Progenitor cell of endocrine pancreas (in vitro differentiated cells): Measurements from ENCODE around the gene KIAA1328. TPM values are rescaled to one million over a fixed set of nuclear protein-coding genes. Genes with fewer than 3 reads are reported as not detected.

Experiments used
- DNase-seq: peaks from one replicate; pipeline ENCODE4 v3.0.0; 2021; ENCODE audit warnings: low spot score; ENCODE audit not compliant: unreplicated experiment
- H3K27ac Mint-ChIP-seq: 2 replicates; pipeline ENCODE4 v1.8.0; 2021; ENCODE audit warnings: mild to moderate bottlenecking, moderate library complexity, mixed read lengths
- H3K27me3 Mint-ChIP-seq: 2 replicates; pipeline ENCODE4 v1.8.0; 2021; ENCODE audit warnings: mixed read lengths
- H3K36me3 Mint-ChIP-seq: 2 replicates; pipeline ENCODE4 v1.8.0; 2022; ENCODE audit warnings: mixed read lengths; ENCODE audit not compliant: insufficient read depth
- H3K4me1 Mint-ChIP-seq: 2 replicates; pipeline ENCODE4 v1.8.0; 2021; ENCODE audit warnings: low read depth, mixed read lengths
- H3K4me3 Mint-ChIP-seq: 2 replicates; pipeline ENCODE4 v1.8.0; 2021; ENCODE audit warnings: low read depth, mild to moderate bottlenecking, moderate library complexity, mixed read lengths
- H3K9me3 Mint-ChIP-seq: 2 replicates; pipeline ENCODE4 v1.8.0; 2021; ENCODE audit warnings: low read depth, mixed read lengths
- total RNA-seq: library from RNA; stranded (reverse); gene quantifications from 2 replicates; pipeline ENCODE4 v1.2.1, GENCODE V29; 2021
- TF ChIP-seq, protein P1 (sequence below): fragments of 200-600 bp; sonication (generic); IDR thresholded peaks from one replicate; pipeline ENCODE4 v1.5.0; 2021; ENCODE audit warnings: antibody characterized with exemption, mild to moderate bottlenecking; ENCODE audit not compliant: unreplicated experiment

The KIAA1328 gene
- total RNA-seq, 1 donor from 2014 or later = 12.4 TPM

DNA sequence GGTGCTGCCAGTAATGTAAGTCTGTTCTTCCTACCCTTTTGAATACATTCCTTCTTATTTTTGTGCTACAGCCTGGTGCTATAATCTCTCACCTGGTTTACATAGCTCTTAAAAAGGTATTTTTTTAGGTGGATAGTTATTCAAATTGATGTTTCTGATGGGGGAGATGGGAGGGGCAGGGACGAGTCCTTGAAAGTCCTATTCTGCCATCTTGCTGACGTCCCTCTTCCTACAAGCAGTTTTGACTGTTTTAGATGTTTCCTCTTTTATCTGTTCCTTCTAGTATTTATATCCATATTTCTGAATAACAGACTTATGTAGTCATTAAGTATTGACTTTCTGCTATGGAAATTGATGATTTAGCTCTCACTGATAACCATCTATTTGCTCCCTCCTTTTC, 256.4 kb downstream of the KIAA1328 start:
- H3K27me3 Mint-ChIP-seq = no peaks in the 10 kb centered on the region
- no peak for DNase-seq
- H3K36me3 Mint-ChIP-seq = no peaks in the 10 kb centered on the region
- H3K4me1 Mint-ChIP-seq = no peaks in the 10 kb centered on the region
- H3K4me3 Mint-ChIP-seq = no peak overlapping the region
- no peaks in the 10 kb centered on the region for H3K9me3 Mint-ChIP-seq
- H3K27ac Mint-ChIP-seq = no peak overlapping the region
- TF ChIP-seq, protein P1, sequence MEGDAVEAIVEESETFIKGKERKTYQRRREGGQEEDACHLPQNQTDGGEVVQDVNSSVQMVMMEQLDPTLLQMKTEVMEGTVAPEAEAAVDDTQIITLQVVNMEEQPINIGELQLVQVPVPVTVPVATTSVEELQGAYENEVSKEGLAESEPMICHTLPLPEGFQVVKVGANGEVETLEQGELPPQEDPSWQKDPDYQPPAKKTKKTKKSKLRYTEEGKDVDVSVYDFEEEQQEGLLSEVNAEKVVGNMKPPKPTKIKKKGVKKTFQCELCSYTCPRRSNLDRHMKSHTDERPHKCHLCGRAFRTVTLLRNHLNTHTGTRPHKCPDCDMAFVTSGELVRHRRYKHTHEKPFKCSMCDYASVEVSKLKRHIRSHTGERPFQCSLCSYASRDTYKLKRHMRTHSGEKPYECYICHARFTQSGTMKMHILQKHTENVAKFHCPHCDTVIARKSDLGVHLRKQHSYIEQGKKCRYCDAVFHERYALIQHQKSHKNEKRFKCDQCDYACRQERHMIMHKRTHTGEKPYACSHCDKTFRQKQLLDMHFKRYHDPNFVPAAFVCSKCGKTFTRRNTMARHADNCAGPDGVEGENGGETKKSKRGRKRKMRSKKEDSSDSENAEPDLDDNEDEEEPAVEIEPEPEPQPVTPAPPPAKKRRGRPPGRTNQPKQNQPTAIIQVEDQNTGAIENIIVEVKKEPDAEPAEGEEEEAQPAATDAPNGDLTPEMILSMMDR = no peak

DNA sequence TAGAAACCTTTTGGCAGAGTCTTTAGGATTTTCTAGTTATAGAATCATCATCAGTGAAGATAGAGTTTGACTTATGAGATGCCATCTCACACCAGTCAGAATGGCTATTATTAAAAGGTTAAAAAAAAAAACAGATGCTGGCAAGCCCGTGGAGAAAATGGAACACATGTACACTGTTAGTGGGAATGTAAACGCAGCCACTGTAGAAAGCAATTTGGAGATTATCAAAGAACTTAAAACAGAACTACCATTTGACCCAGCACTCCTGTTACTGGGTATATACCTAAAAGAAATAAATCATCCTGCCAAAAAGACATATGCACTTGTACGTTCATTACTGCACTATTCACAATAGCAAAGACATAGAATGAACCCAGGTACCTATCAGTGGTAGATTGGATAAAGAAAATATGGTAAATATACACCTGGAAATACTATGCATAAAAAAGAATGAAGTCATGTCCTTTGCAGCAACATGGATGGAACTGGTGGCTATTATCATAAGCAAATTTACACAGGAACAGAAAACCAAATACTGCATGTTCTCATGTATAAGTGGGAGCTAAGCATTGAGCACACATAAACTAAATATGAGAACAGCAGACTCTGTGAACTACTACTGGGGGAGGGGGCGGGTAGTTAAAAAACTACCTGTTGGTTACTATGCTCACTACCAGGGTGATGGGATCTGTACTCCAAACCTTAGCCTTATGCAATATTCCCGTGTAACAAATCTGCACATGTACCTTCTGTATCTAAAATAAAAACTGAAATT, 279.0 kb downstream of the KIAA1328 start:
- Mint-ChIP-seq H3K27ac (no peak overlapping the region), H3K4me1 (peaks cover 8% of the 10 kb centered on the region), H3K27me3 (no peaks in the 10 kb centered on the region), H3K4me3 (no peak overlapping the region), H3K9me3 (peaks cover 15% of the 10 kb centered on the region), H3K36me3 (peaks cover 6% of the 10 kb centered on the region)
- no peak for DNase-seq
- TF ChIP-seq, protein P1 = no peak

DNA sequence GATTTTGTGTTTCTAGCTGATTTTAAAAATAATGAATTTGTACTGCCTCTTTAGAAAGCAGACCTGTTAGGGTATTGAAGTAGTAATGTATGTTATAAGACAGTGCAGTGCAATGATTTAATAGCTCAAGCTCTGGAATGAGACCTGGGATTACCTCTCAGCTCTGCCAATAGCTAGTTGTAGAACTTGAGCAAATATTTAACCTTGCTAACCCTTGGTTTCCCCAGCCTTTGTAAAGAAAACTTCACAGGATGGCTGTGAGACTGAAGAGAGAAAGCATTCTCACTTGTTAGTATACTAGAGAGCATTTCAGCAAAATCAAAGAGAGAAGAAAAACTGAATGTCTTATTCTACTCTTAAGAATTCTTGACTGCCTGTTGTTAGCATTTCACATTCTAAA, 293.9 kb downstream of the KIAA1328 start:
- Mint-ChIP-seq H3K36me3 (no peaks in the 10 kb centered on the region), H3K4me3 (no peak overlapping the region), H3K27ac (no peak overlapping the region), H3K27me3 (no peaks in the 10 kb centered on the region), H3K4me1 (peaks cover 10% of the 10 kb centered on the region), H3K9me3 (no peaks in the 10 kb centered on the region)
- TF ChIP-seq, protein P1 = no peak
- no peak for DNase-seq

DNA sequence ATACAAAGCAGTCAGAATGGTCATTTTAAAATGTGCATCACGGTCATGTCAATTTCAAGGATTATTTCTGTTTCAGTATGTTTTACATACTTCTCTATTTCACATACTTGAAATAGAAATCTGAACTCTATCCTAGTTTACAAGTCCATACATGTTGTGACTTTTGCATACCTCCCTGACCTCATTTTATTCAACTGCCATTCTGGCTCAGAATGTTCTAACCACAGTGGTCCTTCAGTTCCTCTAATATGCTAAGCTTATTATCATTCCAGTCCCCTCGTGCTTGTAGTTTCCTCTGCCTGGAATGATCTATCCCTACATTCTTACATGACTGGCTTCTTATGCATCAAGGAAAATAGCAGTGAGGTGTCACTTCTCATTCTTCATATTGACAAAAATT, 295.6 kb downstream of the KIAA1328 start:
- TF ChIP-seq, protein P1 = no peak
- no peak for DNase-seq
- Mint-ChIP-seq H3K4me3 (no peak overlapping the region), H3K4me1 (peaks cover 11% of the 10 kb centered on the region), H3K9me3 (no peaks in the 10 kb centered on the region), H3K27ac (no peak overlapping the region), H3K27me3 (no peaks in the 10 kb centered on the region), H3K36me3 (no peaks in the 10 kb centered on the region)

DNA sequence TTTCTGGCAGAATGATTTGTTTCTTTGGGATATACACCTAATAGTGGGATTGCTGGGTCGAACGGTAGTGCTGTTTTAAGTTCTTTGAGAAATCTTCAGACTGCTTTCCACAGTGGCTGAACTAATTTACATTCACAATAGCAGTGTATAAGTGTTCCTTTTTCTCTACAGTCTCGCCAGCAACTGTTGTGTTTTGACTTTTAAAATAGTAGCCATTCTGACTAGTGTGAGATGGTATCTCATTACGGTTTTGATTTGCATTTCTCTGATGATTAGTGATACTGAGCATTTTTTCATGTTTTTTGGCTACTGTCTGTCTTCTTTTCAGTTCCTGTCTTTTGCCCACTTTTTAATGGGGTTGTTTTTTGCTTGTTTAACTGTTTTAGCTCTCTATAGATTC, 306.2 kb downstream of the KIAA1328 start:
- Mint-ChIP-seq H3K27ac (no peak overlapping the region), H3K4me3 (no peak overlapping the region)
- TF ChIP-seq, protein P1 = no peak

More for the DNA sequence above, 306.2 kb downstream of the KIAA1328 start:
- Mint-ChIP-seq H3K4me1 (peaks cover 13% of the 10 kb centered on the region), H3K27me3 (no peaks in the 10 kb centered on the region), H3K36me3 (peaks cover 4% of the 10 kb centered on the region), H3K9me3 (peaks cover 17% of the 10 kb centered on the region)
- no peak for DNase-seq
